Stimulated activated CD8-positive, alpha-beta memory T cell treated with anti-CD3 and anti-CD28 coated beads, Interleukin-15, amount 100 ng/mL, for 24 hours (primary cell): Measurements from ENCODE around the gene ANKLE2.
"Not testable (repeated sequence)": the region's sequence is repeated elsewhere in the genome, so short reads cannot be mapped to it uniquely, and the experiment has no call there.

Experiments used
- DNase-seq: peaks from one replicate; pipeline ENCODE4 v3.0.0-alpha.2; 2020; ENCODE audit warnings: low read depth

Gene ANKLE2

DNA sequence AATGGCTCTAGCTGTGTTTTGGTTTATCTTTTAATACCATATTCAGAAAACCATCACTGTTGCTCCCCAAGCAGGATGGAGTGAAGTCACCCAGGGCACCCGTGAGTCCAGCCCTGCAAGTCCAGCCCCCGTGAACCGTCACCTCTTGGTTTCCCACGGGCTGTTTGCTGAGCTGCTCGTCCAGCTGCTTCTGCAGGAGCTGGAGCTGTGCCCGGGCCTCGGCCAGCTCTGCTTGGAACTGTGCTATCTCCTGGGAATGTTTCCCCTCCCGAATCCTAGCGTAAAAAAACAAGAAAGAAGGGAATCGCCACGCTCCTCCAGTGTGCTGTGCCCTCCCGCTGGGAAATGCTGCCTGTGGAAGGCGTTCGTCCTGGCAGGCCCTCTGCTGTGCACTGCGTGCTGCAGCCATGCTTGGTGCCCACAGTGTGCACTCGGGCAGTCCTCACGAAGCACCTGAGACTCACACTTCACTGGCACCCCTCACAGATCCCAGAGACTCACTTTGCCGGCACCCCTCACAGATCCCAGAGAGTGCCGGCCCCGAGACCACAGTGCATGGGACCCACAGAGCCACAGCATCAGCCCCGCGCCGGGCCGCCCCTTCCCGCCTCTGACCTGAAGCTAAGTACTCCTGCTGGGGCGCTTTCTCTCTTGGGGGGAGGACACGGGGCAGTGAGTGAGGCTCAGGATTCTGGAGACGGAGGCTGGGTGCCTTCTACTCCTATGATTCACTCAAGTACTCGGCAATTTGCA is 15.4 kb upstream of the ANKLE2 start:
- DNase-seq: no peak

DNA sequence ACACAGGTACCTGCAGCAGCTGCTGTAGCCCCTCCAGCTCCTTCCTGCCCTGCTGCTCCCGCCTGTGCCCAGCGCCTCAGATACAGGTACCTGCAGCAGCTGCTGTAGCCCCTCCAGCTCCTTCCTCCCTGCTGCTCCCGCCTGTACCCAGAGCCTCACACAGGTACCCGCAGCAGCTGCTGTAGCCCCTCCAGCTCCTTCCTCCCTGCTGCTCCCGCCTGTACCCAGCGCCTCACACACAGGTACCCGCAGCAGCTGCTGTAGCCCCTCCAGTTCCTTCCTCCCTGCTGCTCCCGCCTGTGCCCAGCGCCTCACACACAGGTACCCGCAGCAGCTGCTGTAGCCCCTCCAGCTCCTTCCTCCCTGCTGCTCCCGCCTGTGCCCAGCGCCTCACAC is 14.6 kb upstream of the ANKLE2 start:
- DNase-seq: not testable (repeated sequence)

DNA sequence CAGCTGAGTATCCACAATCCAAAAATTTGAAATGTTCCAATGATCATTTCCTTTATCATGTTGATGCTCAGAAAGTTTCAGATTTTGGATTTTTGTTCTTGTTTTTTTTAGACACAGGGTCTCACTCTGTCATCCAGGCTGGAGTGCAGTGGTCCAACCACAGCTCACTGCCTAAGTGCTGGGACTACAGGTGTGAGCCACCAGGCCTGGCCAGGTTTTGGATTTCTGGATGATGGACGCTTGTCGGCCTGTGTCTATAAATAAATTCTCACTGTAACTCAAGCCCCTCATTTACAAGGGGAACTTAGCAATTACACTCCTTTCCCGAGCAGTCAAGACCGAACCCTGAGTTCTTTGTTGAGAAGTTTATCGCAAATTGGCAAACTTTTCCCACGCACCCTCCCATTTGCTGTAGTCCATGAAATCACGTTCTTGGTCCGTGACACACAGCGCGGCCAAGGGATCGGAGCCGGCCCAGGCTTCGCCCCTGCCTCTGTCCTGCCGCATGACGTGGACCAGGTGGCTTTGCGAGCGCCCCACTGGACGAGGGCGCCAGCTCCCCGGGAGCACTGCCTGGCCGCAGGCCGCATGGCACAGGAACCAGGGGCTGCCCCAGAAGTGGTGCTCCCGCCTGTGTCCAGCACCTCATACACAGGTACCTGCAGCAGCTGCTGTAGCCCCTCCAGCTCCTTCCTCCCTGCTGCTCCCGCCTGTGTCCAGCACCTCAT is 14.0 kb upstream of the ANKLE2 start:
- DNase-seq: no peak

- no peak for DNase-seq
These were observed 13.1 kb upstream of the ANKLE2 start for GRCh38 chr12:132774646-132775275.

GRCh38 chr12:132774159-132774558 is 12.5 kb upstream of the ANKLE2 start:
- no peak for DNase-seq

GRCh38 chr12:132773077-132773955 is 11.7 kb upstream of the ANKLE2 start:
- no peak for DNase-seq

DNA sequence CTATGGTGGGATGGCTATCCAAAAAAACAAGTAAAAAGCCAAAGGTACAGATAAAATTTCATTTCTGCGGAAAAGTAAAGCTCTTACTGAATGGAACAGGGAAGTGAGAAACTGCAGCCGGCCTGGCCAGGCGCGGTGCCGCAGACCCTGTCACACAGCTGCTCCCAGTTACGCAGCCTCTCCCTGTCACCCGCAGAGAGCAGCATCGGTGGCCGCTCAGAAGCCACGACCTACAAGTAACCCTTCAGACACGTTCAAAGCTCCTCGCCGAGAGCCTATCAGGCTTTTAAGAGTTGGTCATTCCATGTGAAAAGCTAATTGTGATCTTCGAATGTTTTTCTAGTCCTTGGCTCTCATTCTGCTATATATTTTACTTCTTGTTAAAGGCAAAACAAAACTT is 11.0 kb upstream of the ANKLE2 start:
- DNase-seq: no peak

- DNase-seq: no peak
These were observed 9.7 kb upstream of the ANKLE2 start for GRCh38 chr12:132771126-132771838.

DNA sequence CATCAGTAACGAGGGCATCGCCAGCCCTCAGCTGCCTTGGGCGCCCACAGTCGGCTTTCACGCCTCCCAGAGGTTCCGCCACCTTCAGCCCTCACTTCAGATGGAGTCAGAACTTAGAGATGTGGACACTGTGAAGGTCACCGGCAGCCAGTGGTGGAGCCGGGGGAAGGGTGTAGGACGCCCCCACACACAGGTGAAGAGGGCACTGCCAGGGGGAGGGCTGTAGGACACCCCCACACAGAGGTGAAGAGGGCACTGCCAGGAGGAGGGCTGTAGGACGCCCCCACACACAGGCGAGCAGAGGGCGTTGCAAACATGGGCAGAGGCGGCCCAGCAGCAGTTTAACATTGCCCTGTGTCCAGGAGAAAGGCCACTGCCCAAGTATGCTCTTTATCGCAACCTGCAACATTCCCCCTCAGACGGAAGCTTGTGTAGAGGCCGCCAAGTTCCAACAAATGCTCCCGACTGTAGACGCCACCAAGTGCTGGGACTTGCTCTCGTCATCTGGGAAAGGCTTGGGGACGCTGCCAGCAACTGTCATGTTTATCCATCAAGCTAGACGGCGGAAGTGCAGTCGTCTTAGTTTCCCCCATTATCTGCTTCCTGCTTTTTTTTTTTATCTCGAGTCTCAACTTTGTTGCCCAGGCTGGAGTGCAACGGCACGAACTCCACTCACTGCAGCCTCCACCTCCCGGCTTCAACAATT is 4.9 kb upstream of the ANKLE2 start:
- no peak for DNase-seq

- no peak for DNase-seq
These were observed 3.7 kb upstream of the ANKLE2 start for GRCh38 chr12:132765361-132765760.

DNA sequence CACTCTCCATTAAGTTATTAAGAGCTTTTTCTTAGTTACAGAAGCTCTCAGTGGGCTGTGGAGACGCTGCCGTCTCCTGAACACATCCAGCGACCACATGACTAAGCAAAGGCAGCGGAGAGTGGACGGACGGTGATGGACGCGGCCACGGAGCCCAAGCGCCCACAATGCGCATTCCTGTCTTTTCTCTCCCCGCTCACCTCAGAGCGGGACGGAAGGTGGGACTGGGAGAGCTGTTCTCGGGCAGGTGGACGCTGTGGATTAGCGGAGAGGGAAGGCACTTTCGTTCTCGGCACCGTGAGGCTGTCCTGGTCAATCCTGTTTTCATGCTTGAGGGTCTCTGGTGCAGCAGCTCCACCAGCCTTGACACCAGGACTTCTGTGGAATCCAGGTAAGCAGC is 2.6 kb upstream of the ANKLE2 start:
- DNase-seq: no peak

- DNase-seq: peak; percentile 71
These were observed 420 bp upstream of the ANKLE2 start for GRCh38 chr12:132761921-132762583.

DNA sequence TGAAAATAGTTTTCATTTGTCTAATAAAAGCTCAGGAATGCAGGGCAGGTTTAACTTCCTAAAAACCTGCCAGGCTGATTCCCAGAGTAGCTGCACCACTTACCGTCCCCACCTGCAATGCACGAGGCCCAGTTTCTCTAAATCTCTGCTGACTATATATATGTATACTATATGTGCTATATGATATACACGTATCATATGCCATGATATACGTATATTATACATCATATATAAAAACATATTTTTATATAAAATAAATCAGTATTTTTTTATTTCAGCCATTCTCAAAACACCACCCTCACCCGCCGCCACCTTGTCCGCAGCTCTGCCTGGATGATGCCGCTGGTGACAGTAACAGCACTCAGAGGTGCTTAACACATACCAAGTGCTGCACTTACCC is 2.3 kb downstream of the ANKLE2 start:
- DNase-seq: no peak

GRCh38 chr12:132758825-132759224 is 2.8 kb downstream of the ANKLE2 start:
- not testable (repeated sequence) for DNase-seq

DNA sequence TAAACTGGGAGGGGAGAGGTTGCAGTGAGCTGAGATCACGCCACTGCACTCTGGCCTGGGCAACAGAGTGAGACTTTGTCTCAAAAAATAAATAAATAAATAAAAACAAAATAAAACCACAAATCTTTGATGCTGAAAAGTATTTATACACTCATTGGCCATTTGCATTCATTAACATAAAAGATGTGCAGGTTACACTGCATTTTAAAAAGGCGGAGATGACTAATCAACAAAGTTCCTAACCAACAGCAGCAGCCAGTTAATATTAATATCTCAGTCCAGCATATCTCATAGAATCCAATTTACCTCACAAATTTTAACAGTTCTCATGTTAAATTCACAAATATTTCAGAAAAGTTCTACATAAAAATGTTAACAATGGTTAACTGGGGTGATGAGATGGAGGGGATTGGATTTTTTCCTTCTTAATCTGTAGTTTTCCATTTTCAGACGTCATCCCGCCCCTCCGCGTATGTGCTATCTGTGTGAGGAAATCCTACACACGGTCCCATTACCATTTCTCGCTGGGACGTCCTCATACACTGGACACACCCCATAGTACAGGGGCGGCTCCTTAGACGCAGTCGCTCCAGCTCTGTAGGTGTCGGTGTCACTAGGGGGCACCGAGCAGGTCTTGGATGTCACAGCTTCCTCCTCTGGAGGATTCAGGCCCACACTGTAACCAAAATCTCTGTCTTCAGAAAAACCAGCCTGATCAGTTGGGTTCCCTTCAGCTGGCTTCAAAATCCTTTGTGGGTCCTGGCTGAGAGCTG is 7.3 kb downstream of the ANKLE2 start:
- DNase-seq: no peak

DNA sequence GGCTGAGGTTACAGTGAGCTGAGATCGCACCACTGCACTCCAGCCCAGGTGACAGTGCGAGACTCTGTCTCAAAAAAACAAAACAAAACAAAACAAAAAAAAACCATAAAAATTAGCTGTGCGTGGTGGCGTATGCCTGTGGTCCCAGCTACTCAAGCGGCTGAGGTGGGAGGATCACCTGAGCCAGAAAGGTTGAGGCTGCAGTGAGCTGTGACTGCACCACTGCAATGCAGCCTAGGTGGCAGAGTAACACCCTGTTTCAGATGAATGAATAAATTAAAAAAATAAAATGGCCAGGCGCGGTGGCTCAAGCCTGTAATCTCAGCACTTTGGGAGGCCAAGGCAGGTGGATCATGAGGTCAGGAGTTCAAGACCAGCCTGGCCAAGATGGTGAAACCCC is 8.0 kb downstream of the ANKLE2 start:
- DNase-seq: not testable (repeated sequence)

DNA sequence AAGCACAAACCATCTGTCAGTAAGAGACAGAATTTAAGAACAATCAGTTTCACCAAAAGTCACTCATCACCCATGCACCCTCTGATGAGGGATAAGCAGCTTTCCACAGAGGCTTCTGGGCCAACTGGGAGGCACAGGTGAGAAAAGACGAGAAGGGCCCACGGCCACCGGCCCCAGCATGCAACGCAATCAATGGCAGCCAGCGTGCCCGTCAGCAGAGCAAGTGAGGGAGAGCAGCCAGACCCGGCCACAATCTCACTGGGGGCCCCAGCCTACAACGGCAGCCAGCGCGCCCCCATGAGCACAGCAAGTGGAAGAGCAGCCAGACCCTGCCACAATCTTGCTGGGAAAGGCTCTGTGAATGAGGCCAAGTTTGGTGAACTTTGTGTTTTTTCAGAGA is 13.3 kb downstream of the ANKLE2 start:
- no peak for DNase-seq

- DNase-seq: no peak
These were observed 13.7 kb downstream of the ANKLE2 start for GRCh38 chr12:132747896-132748295.

DNA sequence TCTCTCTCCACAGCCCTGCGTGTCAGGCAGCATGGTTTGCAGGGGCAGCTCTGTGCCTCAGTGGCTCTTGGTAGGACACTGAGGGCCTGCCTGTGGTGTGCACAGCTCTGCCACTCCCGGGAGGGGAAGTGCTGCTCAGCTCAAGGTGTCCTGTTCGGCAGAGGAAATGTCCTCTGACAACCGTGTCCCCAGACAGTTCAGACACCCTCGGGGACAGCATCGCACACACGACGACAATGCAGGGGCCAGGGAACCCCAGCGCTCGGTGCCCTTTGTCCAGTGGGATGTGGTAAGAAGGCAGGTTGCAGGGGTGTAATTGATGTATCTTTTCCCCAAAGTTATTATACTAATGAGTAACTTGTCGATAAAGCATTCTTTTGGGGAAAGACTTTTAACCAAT is 14.2 kb downstream of the ANKLE2 start:
- DNase-seq: no peak

DNA sequence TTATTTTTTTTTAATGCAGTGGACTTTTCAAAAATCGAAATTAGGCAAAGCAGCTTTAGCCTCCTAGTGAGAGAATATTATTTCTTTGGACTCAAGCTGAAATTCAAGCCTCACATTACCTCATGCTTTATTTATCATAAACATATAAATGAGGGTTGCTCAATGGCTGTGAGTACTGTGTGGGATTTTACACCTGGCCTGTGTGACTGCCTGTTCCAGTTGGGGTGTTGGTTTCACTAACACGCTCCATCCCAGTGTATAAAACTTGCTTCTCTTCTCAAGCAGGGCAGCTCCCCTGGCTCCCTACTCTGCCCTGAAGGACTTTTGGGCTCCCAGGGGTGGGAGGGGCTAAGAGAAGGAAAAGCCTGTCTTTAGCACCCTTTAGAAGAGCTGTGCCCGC is 15.0 kb downstream of the ANKLE2 start:
- no peak for DNase-seq
